Activated T-helper 9 cell treated with anti-CD3 and anti-CD28 coated beads, Interleukin-2, amount 50 U/mL, for 16 hours (primary cell): ENCODE measurements around the gene PRG2.

Source experiments
- DNase-seq: peaks from one replicate; pipeline ENCODE4 v3.0.0-alpha.2; 2020; ENCODE audit warnings: low read depth

The PRG2 gene

GRCh38 chr11:57395905-57396623 is 5.6 kb upstream of the PRG2 start:
- DNase-seq, result no peak

- no peak for DNase-seq
Measured at GRCh38 chr11:57394203-57394965, 3.9 kb upstream of the PRG2 start.

- DNase-seq, result no peak
Measured at GRCh38 chr11:57392763-57393105, 2.3 kb upstream of the PRG2 start.

- no peak for DNase-seq
Measured at GRCh38 chr11:57392066-57392762, 1.8 kb upstream of the PRG2 start.

DNA sequence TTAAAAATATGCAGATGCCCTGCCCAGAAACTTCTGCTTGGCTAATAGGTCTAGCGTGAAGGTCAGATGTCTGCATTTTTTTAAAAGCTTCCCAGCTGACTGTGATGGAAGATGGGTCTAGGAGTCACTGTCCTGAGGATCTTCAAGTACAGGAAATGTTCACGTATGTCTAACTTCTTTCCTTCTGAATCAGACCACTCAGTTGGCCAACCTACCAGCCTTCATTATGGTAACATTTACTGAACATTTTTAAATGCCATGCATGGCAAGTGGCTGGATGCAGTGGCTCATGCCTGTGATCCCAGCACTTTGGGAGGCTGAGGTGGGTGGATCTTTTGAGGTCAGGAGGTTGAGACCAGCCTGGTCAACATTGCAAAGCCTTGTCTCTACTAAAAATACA is 1.1 kb upstream of the PRG2 start:
- DNase-seq, result no peak

DNA sequence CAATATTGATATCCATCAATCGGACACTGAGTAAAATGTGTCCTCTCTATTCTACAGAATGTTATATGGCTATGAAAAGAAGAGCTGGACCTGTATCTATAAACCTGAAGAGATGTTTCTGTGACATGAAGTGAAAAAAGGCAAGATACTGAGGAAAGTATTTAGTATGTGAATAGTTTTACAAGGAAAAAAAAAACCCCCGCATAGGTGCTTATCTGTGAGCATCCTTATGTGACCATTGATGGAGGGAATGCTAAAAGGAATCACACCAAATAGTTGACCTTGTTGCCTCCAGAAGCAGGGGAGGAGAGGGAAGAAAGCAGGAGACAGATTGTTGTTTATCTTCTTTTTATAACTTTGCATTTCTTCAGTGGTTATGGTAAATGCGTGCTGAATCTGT is 661 bp upstream of the PRG2 start:
- no peak for DNase-seq

- no peak for DNase-seq
Measured at GRCh38 chr11:57387289-57388030, 3.0 kb downstream of the PRG2 start.

GRCh38 chr11:57386178-57386940 is 4.1 kb downstream of the PRG2 start:
- no peak for DNase-seq

GRCh38 chr11:57380975-57381374 is 9.5 kb downstream of the PRG2 start, which contains the start of gene PRG3:
Gene PRG3, minus strand, starts transcription at chr11:57381150. Its CDS starts 442 bp downstream, at chr11:57380708.
- DNase-seq, result no peak

GRCh38 chr11:57379732-57380131 is 10.7 kb downstream of the PRG2 start:
- DNase-seq, result no peak

DNA sequence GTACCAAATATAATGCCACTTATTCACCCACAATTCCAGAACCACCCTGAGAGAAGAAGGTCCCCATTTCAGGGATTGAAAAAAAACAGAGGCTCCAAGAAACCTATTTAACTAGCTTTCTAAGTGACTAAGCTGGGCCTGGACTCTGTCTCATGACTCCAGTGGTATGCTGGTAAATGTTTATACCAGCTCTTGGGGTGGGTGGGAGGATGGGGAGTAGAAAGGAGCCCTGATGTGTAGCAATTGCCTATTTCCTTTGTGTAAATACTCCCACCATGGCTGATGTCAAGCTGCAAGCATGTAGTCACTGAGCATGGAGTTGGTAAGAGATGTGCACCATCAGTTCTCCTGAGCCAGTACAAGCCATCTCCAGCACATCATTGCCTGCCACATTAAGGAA is 12.3 kb downstream of the PRG2 start:
- DNase-seq, result no peak

GRCh38 chr11:57377107-57377506 is 13.3 kb downstream of the PRG2 start:
- no peak for DNase-seq

DNA sequence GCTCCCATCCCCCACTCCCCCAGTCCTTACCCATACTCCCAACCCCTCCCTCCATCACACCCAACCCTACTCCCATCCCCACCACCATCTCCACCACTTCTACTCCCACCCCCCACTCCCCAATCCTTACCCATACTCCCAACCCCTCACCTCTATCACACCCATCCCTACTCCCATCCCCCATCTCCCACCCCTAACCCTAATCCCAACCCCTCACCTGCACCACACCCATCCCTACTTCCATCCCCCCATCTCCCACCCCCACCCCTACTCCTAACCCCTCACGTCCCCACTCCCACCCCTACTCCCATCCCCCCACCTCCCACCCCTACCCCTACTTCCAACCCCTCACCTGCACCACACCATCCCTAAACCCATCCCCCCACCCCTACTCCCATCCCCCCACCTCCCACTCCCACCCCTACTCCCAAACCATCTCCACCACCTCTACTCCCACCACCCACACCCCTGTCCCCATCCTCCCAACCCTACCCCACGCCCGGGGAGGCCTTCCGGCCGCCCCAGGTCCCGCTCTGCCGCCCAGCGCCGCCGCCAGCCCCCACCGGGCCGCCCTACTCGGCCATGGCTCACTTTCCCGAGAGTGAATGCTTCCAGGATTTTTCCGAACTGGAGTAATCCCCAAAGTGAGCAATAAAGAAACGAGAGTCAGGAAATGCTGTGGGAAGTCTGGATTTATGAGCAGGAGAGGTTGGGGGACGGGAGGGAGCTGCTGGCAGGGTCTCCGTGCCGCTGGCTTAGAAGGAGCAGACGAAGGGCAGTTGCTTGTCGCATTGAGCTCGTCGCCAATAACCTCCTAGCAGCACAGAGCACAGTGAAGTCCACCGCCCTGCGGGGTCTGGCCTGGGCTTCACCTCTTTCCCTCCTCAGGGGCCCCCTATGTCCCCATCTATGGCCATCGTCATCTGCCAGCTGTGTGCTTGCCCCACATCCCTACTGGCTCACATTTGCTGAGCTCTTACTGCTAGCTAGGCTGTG is 14.1 kb downstream of the PRG2 start:
- DNase-seq, result no peak

DNA sequence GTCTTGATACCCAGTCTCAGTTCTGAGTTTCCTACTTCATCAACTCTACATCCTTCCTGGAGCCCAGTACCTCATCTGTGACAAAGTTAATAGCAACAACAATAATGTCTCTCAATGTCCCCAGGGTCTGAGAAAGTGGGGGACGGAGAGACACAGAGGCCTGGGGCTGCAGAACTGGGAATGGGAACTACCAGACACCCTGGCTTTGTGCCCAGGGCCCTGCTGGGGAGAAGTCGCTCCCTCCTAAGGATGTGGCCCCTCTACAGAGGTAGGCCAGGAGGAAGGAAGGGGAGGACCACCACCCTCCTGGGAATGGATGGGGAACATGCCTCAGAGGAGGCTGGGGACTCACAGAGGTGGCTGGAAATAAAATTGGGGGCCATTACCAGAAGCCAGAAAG is 15.0 kb downstream of the PRG2 start:
- DNase-seq, result no peak

GRCh38 chr11:57374966-57375365 is 15.5 kb downstream of the PRG2 start:
- DNase-seq, result no peak

GRCh38 chr11:57373146-57373545 is 17.3 kb downstream of the PRG2 start:
- DNase-seq, result no peak

- DNase-seq, result no peak
Measured at GRCh38 chr11:57370941-57371340, 19.5 kb downstream of the PRG2 start.

DNA sequence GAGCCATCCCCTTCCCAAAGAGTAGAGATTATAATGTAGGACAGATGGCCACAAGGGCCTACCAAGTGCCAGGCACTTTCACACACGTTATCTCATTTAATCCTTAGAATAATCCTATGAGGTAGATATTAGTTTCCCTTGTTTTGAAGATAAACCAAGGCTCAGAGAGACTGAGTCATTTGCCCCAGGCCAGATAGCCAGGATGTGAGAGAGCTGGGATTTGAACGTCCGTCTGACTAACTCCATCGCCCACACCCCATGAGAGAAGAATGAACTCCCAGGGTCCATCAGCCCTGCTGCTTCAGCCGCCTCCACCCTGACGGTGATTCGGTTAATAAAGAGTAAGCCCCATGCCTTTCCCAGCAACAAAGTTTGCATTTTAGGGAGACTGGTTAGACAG is 20.2 kb downstream of the PRG2 start:
- DNase-seq, result no peak

- DNase-seq, result no peak
Measured at GRCh38 chr11:57368845-57369232, 21.6 kb downstream of the PRG2 start.

DNA sequence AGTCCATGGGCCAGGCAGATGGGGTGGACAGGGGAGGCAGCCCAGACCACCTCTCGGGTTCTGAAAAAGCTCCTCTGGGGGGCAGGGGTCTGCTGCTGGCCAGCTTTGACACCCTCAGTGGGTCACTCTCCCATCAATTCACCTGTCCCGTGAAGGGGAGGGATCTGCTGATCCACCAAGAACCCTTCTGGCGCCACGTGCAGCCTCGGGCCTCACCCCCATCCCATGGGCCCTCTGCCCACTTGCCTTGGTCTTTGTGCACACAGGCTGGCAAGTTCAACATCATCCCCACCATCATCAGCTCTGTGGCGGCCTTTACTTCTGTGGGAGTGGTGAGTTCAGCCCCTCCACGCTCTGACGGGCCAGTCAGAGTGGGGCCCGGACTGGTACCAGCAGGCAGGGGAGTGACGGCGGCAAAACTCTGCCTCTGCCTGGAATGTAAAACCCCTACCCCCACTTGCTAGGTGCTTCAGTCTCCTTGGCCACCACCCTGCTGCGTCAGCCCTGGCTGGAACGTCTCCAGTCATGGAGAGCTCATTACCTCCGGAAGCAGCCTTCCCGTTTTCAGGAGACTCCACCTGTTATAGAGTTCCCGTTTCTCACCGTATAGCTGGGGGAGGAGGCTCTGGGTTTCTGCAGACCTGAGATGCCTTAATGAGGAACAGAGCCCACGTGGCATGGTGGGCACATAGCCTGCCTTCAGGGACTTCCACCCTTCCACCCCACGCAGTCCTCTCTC is 22.2 kb downstream of the PRG2 start:
- no peak for DNase-seq
